NCI-H2107 (cell line): ENCODE results near the gene RIMBP2.

Source experiments
- DNase-seq: peaks from one replicate; lab custom pipeline; 2025; lab: John Stamatoyannopoulos, UW

RIMBP2 gene

DNA sequence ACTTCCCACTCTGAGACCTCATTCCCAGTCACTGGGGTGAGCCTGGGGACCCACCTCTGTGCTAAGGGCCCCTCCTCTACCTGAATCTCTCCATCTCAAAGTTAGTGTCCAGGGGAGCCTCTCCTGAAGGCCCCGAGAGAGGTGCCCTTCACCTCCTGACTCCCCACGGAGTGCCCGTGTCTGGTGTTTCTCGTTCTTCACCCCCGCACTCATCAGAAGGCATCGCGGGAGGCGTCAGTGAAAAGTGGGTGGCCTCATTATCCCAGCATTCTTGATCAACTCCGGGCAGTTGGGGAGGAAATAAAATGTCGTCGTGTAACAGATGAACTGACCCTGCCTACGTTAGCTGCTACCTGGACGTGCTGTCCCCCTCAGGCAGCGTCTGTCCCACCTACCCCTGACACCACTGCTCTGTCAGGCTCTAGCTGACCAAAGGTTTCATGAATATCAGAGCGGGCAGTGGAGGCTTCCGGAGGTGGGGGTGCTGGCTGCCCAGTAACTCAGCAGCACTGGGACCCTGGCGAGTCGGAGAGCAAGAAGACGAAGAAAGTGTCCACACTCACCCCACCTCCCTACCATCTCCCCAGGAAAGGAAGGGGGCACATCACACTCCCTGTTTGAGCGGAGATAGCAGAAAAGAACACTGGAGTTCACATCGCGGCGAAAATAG lies 275.6 kb downstream of the RIMBP2 start:
- no peak for DNase-seq

GRCh38 chr12:130439250-130439649 lies 276.8 kb downstream of the RIMBP2 start:
- DNase-seq, result no peak

DNA sequence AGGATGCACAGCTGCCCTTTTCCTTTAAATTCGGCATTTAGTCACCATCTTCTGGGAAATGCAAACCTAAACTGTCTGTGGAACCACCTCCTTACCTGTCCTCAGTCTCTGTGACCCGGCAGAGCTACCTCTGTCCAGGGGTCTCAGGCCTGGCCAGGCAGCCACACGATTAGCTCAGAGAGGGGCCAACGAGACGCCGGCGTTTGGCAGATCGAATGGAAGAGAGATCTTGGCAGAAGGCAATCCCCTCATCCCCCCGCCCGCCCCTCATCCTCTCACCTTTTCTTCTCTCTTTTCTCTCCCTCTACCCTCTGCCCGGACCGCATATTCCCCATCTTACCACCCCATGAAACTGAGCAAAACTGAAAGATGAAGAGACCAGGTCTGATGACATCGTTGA lies 277.4 kb downstream of the RIMBP2 start:
- DNase-seq, result no peak

GRCh38 chr12:130438243-130438620 lies 277.9 kb downstream of the RIMBP2 start:
- no peak for DNase-seq

- no peak for DNase-seq
These were observed 278.4 kb downstream of the RIMBP2 start for GRCh38 chr12:130437555-130438242.

DNA sequence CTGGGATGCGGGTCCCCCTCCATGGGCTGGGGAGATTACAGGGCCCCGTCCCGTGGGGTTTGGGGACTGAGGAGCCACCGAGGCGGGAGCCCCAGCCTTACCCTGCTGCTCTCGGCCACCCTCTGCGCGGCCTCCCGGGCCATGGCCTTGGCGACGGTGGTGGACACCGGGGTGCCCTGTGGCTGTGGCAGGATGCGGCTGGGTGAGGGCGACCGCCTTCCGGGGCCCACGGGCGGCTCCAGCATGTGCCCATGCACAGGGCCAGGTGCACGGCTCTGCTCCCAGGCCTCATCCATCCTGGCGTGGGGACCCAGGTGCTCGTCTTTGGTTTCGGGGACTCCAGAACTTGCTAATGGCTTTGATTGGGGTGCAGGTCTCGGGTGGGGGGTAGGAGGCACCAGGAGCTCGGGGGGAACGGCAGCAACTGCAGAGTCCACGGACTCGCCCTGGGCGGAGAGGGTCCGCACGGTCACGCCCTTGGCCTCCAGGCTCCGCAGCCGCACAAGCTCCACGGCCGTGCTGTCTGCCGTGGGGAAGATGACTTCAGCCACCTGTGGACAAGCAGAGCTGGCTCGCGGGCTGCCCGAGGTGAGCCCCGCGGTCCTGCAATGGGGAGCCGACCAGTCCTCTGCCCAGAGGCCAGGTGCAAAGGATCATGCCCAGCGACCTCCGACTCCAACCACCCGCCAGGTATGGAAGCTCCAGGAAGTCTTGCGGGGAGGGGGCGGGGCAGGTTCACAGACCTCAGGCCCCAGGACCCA lies 279.2 kb downstream of the RIMBP2 start:
- DNase-seq, result no peak

- no peak for DNase-seq
These were observed 280.3 kb downstream of the RIMBP2 start for GRCh38 chr12:130435826-130436225.

DNA sequence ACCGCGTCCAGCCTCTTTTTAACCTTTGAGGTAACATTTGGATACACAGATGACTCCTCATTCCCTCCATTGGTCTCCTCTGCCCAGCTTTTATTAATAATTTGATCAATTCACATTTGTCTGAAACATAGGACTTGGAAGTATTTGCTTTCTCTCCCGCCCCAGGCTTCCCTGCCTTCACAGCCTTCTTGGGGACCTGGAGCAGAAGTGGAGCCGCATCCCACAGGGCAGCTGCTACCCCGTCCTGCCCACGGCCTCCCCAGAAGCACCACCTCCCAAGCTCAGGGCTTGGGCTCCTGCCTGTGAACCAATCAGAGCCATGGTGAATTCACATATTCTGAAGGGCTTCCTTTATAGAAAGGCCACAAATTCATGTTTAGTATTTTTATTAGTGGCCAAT lies 280.8 kb downstream of the RIMBP2 start:
- DNase-seq, result no peak

GRCh38 chr12:130434560-130434959 lies 281.5 kb downstream of the RIMBP2 start:
- no peak for DNase-seq

DNA sequence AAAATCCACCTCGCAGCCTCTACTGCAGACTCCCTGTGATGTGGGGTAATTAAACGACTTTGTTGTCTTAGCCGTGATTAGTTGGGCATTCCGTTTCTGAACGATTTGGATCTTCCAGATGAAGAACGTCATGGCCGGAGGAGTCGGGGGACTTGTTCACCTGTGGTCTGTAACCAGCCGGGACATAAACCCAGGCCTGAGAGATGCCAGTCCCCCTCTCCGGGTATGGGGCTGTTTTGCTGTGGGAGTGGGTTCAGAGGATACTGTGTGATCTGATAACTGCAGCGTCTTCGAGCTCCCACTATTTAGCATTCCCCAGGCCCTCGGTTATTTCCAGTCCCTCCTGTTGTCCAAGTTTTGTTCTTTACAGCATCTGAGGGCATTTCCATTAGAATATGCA lies 282.3 kb downstream of the RIMBP2 start:
- no peak for DNase-seq

GRCh38 chr12:130433411-130433810 lies 282.7 kb downstream of the RIMBP2 start:
- DNase-seq, result no peak

DNA sequence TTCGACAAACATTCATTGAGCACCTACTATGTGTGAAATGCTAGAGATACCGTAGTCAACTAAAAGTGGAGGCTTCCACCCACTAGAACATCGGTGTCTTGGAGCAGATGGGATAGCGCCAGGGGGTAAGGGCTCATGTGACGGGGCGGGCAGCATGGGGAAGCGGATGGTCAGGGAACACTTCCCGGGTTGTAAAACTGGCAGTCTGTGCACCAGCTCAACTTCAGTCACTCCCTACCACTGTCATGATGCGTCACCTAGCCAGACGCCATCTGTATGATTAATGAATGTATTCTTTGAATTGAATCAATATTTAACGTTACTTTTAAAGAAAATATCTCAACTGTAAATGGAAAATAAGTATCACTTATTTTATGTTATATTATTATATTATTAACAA lies 284.9 kb downstream of the RIMBP2 start:
- DNase-seq, result no peak

GRCh38 chr12:130429656-130430505 lies 286.2 kb downstream of the RIMBP2 start:
- DNase-seq, result no peak

DNA sequence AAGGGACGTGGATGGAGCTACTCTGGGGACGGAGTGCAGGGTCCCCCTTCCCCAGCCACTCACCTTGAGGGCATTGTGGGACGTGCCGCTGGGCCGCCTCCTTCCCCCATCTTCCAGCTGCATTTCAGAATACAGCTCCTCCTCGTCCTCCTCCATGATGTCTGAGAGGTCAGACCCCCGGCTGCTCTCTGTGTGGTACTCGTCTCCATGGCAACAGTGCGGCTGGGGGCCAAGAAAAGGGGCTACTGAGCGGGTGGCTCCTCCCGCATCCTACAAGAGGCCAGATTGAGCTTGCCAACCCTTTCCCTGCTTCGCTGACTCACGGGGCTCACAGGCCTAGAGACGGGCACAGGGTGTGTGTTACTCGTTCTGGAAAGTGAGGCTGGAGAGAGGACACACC lies 288.0 kb downstream of the RIMBP2 start:
- DNase-seq, result no peak

- no peak for DNase-seq
These were observed 288.7 kb downstream of the RIMBP2 start for GRCh38 chr12:130427381-130427887.

GRCh38 chr12:130425698-130426245 lies 290.3 kb downstream of the RIMBP2 start:
- DNase-seq, result no peak

- no peak for DNase-seq
These were observed 291.0 kb downstream of the RIMBP2 start for GRCh38 chr12:130424858-130425697.

DNA sequence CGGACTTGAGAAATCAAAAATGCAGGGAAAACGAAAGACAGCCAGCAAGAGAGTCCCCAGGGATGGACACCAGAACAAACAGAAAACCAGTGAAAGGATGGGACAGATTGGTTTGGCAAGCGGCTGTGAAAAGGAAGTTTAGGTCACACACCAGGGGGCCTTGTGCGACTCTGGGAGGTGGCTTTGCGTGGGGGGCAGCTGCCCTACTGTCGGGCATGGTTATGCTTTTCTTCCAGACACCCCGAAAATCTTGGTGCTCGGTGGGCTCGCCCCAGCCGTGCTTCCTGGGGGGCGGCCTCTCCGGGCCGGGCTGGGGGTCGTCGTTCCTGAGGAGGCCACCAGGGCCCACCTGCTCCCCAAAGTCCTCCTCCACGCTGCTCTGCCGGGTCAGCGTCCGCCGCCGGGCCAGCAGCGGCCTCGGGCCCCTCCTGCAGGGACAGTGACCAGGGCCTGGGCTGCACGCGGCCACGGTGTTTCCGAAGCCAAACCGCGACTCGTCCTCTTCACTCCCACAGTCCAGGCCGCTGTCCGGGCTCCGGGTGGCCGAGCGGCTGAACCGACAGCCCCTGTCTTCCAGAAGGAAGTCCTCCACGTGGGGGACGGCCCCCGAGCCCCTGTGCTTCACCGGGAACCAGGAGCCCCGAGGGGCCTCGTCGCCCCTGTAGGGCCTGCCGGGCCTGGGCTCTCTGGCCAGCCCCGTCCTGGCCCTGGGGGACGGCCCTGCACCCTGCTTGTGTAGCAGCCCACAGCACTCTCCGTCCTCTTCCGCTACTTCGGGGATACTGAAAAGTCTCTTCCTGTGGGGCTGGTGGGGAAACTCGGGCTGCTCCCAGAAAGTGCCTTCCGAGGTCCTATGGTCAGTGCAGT lies 291.9 kb downstream of the RIMBP2 start:
- DNase-seq, result no peak

DNA sequence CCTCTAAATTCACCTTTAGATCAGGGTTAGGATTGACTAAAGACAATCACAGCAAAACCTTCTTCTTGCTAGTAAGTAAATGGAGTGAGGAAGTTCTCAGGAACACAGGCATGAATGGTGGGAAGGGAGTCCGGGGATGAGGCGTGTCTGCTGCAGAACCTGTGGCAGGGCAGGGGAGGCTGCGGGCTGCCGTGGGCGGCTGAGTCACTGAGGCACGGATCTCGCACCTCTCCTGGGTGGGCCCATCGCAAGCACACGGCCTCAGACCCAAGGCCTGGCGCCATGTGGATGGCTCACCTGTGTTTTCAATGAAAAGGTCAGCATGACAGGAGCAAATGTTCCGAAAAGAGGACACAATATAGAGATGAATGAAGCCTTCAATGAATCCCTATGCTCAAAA lies 293.0 kb downstream of the RIMBP2 start:
- no peak for DNase-seq

GRCh38 chr12:130422676-130423075 lies 293.4 kb downstream of the RIMBP2 start:
- no peak for DNase-seq
